Neural cell (in vitro differentiated cells): ENCODE measurements around the gene SLC7A1. TPM values are rescaled to one million over a fixed set of nuclear protein-coding genes. Genes with fewer than 3 reads are reported as not detected.

ENCODE experiments used
- H2AFZ ChIP-seq: fragments of 200-600, 300-800 bp; sonication (generic), shearing (Covaris generic); 2 replicates; pipeline ENCODE4 v1.6.0; 2014; ENCODE audit warnings: low read depth, mild to moderate bottlenecking, antibody characterized with exemption, low read length, moderate library complexity
- H3F3A ChIP-seq: fragments of 200-600 bp; shearing (Covaris generic); 2 replicates; pipeline ENCODE4 v1.6.1; 2016; ENCODE audit warnings: mild to moderate bottlenecking, moderate library complexity, mixed read lengths, antibody characterized with exemption, low read length; ENCODE audit not compliant: insufficient read depth, poor library complexity, severe bottlenecking
- H3K27ac ChIP-seq: fragments of 200-600, 300-800 bp; sonication (generic), shearing (Covaris generic); 2 replicates; pipeline ENCODE4 v1.5.1; 2014; ENCODE audit warnings: mild to moderate bottlenecking, low read length, moderate library complexity
- H3K27me3 ChIP-seq: fragments of 300-800, 200-600 bp; sonication (generic), shearing (Covaris generic); 2 replicates; pipeline ENCODE4 v1.6.0; 2014; ENCODE audit warnings: mild to moderate bottlenecking, low read depth, low read length, moderate library complexity; ENCODE audit not compliant: insufficient read depth
- H3K36me3 ChIP-seq: fragments of 300-800, 200-600 bp; sonication (generic), shearing (Covaris generic); 2 replicates; pipeline ENCODE4 v1.5.1; 2014; ENCODE audit warnings: mild to moderate bottlenecking, antibody characterized with exemption, low read length, moderate library complexity; ENCODE audit not compliant: insufficient read depth
- H3K4me2 ChIP-seq: fragments of 300-800, 200-600 bp; sonication (generic), shearing (Covaris generic); 2 replicates; pipeline ENCODE4 v1.6.0; 2014; ENCODE audit warnings: mild to moderate bottlenecking, low read length
- H3K4me3 ChIP-seq: fragments of 300-800, 200-600 bp; sonication (generic), shearing (Covaris generic); 2 replicates; pipeline ENCODE4 v1.5.1; 2014; ENCODE audit warnings: mild to moderate bottlenecking, low read length, moderate library complexity
- H3K79me2 ChIP-seq: fragments of 200-600 bp; shearing (Covaris generic); replicated peaks from 2 replicates; pipeline ENCODE4 v1.6.0; 2014; ENCODE audit warnings: mild to moderate bottlenecking, low read length, moderate library complexity; ENCODE audit not compliant: insufficient read depth
- H3K9ac ChIP-seq: fragments of 300-800, 200-600 bp; sonication (generic), shearing (Covaris generic); 2 replicates; pipeline ENCODE4 v1.6.1; 2016; ENCODE audit warnings: mild to moderate bottlenecking, low read length, mixed read lengths
- H3K9me2 ChIP-seq: fragments of 200-600 bp; shearing (Covaris generic); 2 replicates; pipeline ENCODE4 v1.6.1; 2016; ENCODE audit warnings: mild to moderate bottlenecking, low read length, mixed read lengths; ENCODE audit not compliant: insufficient read depth
- H3K9me3 ChIP-seq: fragments of 200-600, 300-800 bp; sonication (generic), shearing (Covaris generic); 2 replicates; pipeline ENCODE4 v1.6.1; 2016; ENCODE audit warnings: mild to moderate bottlenecking, mixed run types, low read length, moderate library complexity, mixed read lengths
- H4K20me1 ChIP-seq: fragments of 200-600 bp; shearing (Covaris generic); 2 replicates; pipeline ENCODE4 v1.6.1; 2016; ENCODE audit warnings: mild to moderate bottlenecking, mixed run types; ENCODE audit not compliant: insufficient read depth
- EP300 ChIP-seq: fragments of 450-650 bp; conservative IDR thresholded peaks from 2 replicates; pipeline ENCODE4 v1.6.1; 2014; ENCODE audit warnings: antibody characterized with exemption, mild to moderate bottlenecking, moderate library complexity; ENCODE audit not compliant: poor library complexity, severe bottlenecking
- EZH2 ChIP-seq: fragments of 200-600, 300-800 bp; shearing (Covaris generic), sonication (generic); IDR thresholded peaks from 2 replicates; pipeline ENCODE4 v1.6.1; 2014; ENCODE audit warnings: antibody characterized with exemption, low read length, borderline replicate concordance, mild to moderate bottlenecking; ENCODE audit not compliant: insufficient read depth, poor library complexity, severe bottlenecking
- MXI1 ChIP-seq: fragments of 450-650 bp; conservative IDR thresholded peaks from 2 replicates; pipeline ENCODE4 v1.6.1; 2014; ENCODE audit warnings: antibody characterized with exemption, mild to moderate bottlenecking; ENCODE audit not compliant: poor library complexity, severe bottlenecking
- POLR2AphosphoS5 ChIP-seq: IDR thresholded peaks from 2 replicates; pipeline ENCODE4 v1.6.1; 2012
- RAD21 ChIP-seq: fragments of 450-650 bp; conservative IDR thresholded peaks from 2 replicates; pipeline ENCODE4 v1.6.1; 2014; ENCODE audit warnings: antibody characterized with exemption, mild to moderate bottlenecking, moderate library complexity
- SMC3 ChIP-seq: fragments of 450-650 bp; conservative IDR thresholded peaks from 2 replicates; pipeline ENCODE4 v1.6.1; 2014; ENCODE audit warnings: antibody characterized with exemption, mild to moderate bottlenecking, moderate library complexity; ENCODE audit not compliant: poor library complexity
- TAF1 ChIP-seq: IDR thresholded peaks from 2 replicates; pipeline ENCODE4 v1.6.1; 2012; ENCODE audit warnings: low read depth
- polyA plus RNA-seq: library from polyadenylated mRNA; depleted of rRNA; stranded (reverse); fragments of >200 nt; gene quantifications from 2 replicates; pipeline ENCODE4 v1.2.3, GENCODE V29; 2014
- TF ChIP-seq, protein P1 (sequence below): IDR thresholded peaks from 2 replicates; pipeline ENCODE4 v1.6.1; 2012; ENCODE audit warnings: borderline replicate concordance
- TF ChIP-seq, protein P2 (sequence below): fragments of 450-650 bp; IDR thresholded peaks from 2 replicates; pipeline ENCODE4 v1.5.1; 2014; ENCODE audit warnings: antibody characterized with exemption, mild to moderate bottlenecking, moderate library complexity; ENCODE audit not compliant: poor library complexity, severe bottlenecking

Gene SLC7A1
- polyA plus RNA-seq, 1 donor from 2014 or later: 2.6 TPM

DNA sequence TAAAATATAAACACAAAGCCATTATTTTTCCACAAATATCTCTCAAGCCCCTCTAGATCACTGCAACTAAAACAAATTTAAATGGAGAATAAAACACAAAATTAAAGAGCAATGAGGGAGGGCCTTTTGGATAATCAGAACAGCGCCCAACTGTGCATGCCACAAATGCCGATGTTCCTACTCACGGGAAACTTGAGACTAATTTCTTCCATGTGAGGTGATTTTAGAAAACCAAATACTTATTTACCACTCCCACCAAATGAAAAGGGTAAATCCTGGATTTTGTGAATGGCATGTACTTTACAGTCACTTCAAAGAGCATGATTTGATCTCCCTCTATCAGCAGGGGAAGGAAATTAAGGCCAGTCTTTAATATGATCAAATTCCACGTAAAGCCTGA, 74.8 kb downstream of the SLC7A1 start:
- Histone ChIP-seq H3F3A (no peaks in the 10 kb centered on the region), H3K9me2 (no peaks in the 10 kb centered on the region), H3K9me3 (no peaks in the 10 kb centered on the region), H3K79me2 (no peaks in the 10 kb centered on the region), H3K27ac (no peak overlapping the region), H4K20me1 (no peaks in the 10 kb centered on the region), H3K4me2 (no peak overlapping the region), H2AFZ (no peak overlapping the region), H3K27me3 (no peaks in the 10 kb centered on the region), H3K36me3 (peaks cover 8% of the 10 kb centered on the region), H3K9ac (no peak overlapping the region), H3K4me3 (no peak overlapping the region)
- TF ChIP-seq RAD21: no peak
- TF ChIP-seq EP300: no peak
- TF ChIP-seq TAF1: no peak
- no peak for TF ChIP-seq EZH2
- no peak for TF ChIP-seq POLR2AphosphoS5
- TF ChIP-seq SMC3: no peak
- TF ChIP-seq, protein P1, sequence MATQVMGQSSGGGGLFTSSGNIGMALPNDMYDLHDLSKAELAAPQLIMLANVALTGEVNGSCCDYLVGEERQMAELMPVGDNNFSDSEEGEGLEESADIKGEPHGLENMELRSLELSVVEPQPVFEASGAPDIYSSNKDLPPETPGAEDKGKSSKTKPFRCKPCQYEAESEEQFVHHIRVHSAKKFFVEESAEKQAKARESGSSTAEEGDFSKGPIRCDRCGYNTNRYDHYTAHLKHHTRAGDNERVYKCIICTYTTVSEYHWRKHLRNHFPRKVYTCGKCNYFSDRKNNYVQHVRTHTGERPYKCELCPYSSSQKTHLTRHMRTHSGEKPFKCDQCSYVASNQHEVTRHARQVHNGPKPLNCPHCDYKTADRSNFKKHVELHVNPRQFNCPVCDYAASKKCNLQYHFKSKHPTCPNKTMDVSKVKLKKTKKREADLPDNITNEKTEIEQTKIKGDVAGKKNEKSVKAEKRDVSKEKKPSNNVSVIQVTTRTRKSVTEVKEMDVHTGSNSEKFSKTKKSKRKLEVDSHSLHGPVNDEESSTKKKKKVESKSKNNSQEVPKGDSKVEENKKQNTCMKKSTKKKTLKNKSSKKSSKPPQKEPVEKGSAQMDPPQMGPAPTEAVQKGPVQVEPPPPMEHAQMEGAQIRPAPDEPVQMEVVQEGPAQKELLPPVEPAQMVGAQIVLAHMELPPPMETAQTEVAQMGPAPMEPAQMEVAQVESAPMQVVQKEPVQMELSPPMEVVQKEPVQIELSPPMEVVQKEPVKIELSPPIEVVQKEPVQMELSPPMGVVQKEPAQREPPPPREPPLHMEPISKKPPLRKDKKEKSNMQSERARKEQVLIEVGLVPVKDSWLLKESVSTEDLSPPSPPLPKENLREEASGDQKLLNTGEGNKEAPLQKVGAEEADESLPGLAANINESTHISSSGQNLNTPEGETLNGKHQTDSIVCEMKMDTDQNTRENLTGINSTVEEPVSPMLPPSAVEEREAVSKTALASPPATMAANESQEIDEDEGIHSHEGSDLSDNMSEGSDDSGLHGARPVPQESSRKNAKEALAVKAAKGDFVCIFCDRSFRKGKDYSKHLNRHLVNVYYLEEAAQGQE: no peak
- TF ChIP-seq, protein P2, sequence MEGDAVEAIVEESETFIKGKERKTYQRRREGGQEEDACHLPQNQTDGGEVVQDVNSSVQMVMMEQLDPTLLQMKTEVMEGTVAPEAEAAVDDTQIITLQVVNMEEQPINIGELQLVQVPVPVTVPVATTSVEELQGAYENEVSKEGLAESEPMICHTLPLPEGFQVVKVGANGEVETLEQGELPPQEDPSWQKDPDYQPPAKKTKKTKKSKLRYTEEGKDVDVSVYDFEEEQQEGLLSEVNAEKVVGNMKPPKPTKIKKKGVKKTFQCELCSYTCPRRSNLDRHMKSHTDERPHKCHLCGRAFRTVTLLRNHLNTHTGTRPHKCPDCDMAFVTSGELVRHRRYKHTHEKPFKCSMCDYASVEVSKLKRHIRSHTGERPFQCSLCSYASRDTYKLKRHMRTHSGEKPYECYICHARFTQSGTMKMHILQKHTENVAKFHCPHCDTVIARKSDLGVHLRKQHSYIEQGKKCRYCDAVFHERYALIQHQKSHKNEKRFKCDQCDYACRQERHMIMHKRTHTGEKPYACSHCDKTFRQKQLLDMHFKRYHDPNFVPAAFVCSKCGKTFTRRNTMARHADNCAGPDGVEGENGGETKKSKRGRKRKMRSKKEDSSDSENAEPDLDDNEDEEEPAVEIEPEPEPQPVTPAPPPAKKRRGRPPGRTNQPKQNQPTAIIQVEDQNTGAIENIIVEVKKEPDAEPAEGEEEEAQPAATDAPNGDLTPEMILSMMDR: no peak
- no peak for TF ChIP-seq MXI1

GRCh38 chr13:29519921-29520320, 75.6 kb downstream of the SLC7A1 start:
- H2AFZ ChIP-seq: no peak overlapping the region
- no peaks in the 10 kb centered on the region for H3F3A ChIP-seq
- no peaks in the 10 kb centered on the region for H3K27me3 ChIP-seq
- H4K20me1 ChIP-seq: no peaks in the 10 kb centered on the region
- no peak overlapping the region for H3K4me2 ChIP-seq
- no peak overlapping the region for H3K9ac ChIP-seq
- H3K9me2 ChIP-seq: no peaks in the 10 kb centered on the region
- H3K27ac ChIP-seq: no peak overlapping the region
- no peak overlapping the region for H3K4me3 ChIP-seq
- H3K9me3 ChIP-seq: no peaks in the 10 kb centered on the region
- H3K36me3 ChIP-seq: peaks cover 8% of the 10 kb centered on the region
- TF ChIP-seq, protein P1: no peak
- no peak for TF ChIP-seq EZH2
- TF ChIP-seq, protein P2: no peak
- no peak for TF ChIP-seq TAF1
- TF ChIP-seq EP300: no peak
- no peak for TF ChIP-seq MXI1
- no peak for TF ChIP-seq POLR2AphosphoS5
- TF ChIP-seq RAD21: no peak
- TF ChIP-seq SMC3: no peak
- H3K79me2 ChIP-seq: no peaks in the 10 kb centered on the region
